Left ventricle myocardium inferior (tissue), 1 donor: ENCODE results near the gene USP5. TPM values are rescaled to one million over a fixed set of nuclear protein-coding genes. Genes with fewer than 3 reads are reported as not detected.

Experiments used
- DNase-seq: peaks from one replicate; pipeline ENCODE4 v3.0.0-alpha.2; 2020
- H3K27ac ChIP-seq: fragments of 200-600 bp; replicated peaks from 2 replicates; pipeline ENCODE4 v1.8.0; 2021
- H3K27me3 ChIP-seq: fragments of 200-600 bp; 2 replicates; pipeline ENCODE4 v1.8.0; 2021; ENCODE audit warnings: low read depth
- H3K36me3 ChIP-seq: fragments of 200-600 bp; 2 replicates; pipeline ENCODE4 v1.8.0; 2021
- H3K4me1 ChIP-seq: fragments of 200-600 bp; 2 replicates; pipeline ENCODE4 v1.8.0; 2021
- H3K4me3 ChIP-seq: fragments of 200-600 bp; 2 replicates; pipeline ENCODE4 v1.8.0; 2021; ENCODE audit warnings: mild to moderate bottlenecking, moderate library complexity
- H3K9me3 ChIP-seq: fragments of 200-600 bp; replicated peaks from 2 replicates; pipeline ENCODE4 v1.8.0; 2021
- CTCF ChIP-seq: fragments of 200-600 bp; IDR thresholded peaks from 2 replicates; pipeline ENCODE4 v1.8.0; 2021; ENCODE audit warnings: antibody characterized with exemption, mild to moderate bottlenecking, borderline replicate concordance
- intact Hi-C: fragments of 100-400 bp; cut with micrococcal nuclease; formaldehyde crosslinking; loops from one replicate; pipeline ENCODE4 v1.11.0; 2022
- total RNA-seq: library from RNA; stranded (reverse); fragmentation: NEBNext Ultra II Directional; extraction: Animal tissue kit (Norgen Biotek cat#: 25700); gene quantifications from one replicate; pipeline ENCODE4 v1.2.1, GENCODE V29; 2021
- donor health status: DM: no; HTN: yes; CAD: no; lungs with severe emphysema.

Gene USP5
- total RNA-seq, 1 donor from 2014 or later: 73.6 TPM

- no peak for TF ChIP-seq CTCF
- Histone ChIP-seq H3K9me3 (no peaks in the 10 kb centered on the region), H3K27ac (no peak overlapping the region), H3K4me1 (peaks cover 7% of the 10 kb centered on the region), H3K27me3 (peaks cover 24% of the 10 kb centered on the region), H3K4me3 (no peak overlapping the region), H3K36me3 (no peaks in the 10 kb centered on the region)
- no peak for DNase-seq
- intact Hi-C loops: no loop called here
Observed at GRCh38 chr12:6816598-6816997, 35.4 kb upstream of the USP5 start.

GRCh38 chr12:6817098-6817497 is 34.9 kb upstream of the USP5 start:
- Histone ChIP-seq H3K4me1 (peaks cover 12% of the 10 kb centered on the region), H3K9me3 (no peaks in the 10 kb centered on the region), H3K36me3 (no peaks in the 10 kb centered on the region), H3K27ac (no peak overlapping the region), H3K4me3 (no peak overlapping the region), H3K27me3 (peaks cover 26% of the 10 kb centered on the region)
- no peak for DNase-seq
- intact Hi-C loops: no loop called here
- TF ChIP-seq CTCF: no peak

GRCh38 chr12:6817662-6818157 is 34.2 kb upstream of the USP5 start:
- H3K4me3 ChIP-seq: no peak overlapping the region
- peaks cover 28% of the 10 kb centered on the region for H3K27me3 ChIP-seq
- no peak overlapping the region for H3K27ac ChIP-seq
- intact Hi-C loops: no loop called here
- no peaks in the 10 kb centered on the region for H3K9me3 ChIP-seq
- no peak for TF ChIP-seq CTCF
- no peak for DNase-seq
- H3K4me1 ChIP-seq: peaks cover 16% of the 10 kb centered on the region
- H3K36me3 ChIP-seq: no peaks in the 10 kb centered on the region

- Histone ChIP-seq H3K27me3 (peaks cover 31% of the 10 kb centered on the region), H3K4me3 (no peak overlapping the region), H3K36me3 (no peaks in the 10 kb centered on the region), H3K4me1 (peaks cover 16% of the 10 kb centered on the region), H3K9me3 (no peaks in the 10 kb centered on the region), H3K27ac (no peak overlapping the region)
- no peak for DNase-seq
- TF ChIP-seq CTCF: no peak
- intact Hi-C loops: no loop called here
Observed at GRCh38 chr12:6818222-6818621, 33.7 kb upstream of the USP5 start.

- DNase-seq: no peak
- Histone ChIP-seq H3K27ac (no peak overlapping the region), H3K27me3 (peaks cover 31% of the 10 kb centered on the region), H3K4me3 (no peak overlapping the region), H3K36me3 (no peaks in the 10 kb centered on the region), H3K4me1 (peaks cover 16% of the 10 kb centered on the region), H3K9me3 (no peaks in the 10 kb centered on the region)
- no peak for TF ChIP-seq CTCF
- intact Hi-C loops: no loop called here
Observed at GRCh38 chr12:6818645-6819044, 33.3 kb upstream of the USP5 start.
